HG03025 (cell line): ENCODE results near the gene MAGI2.

Experiments used
- ATAC-seq: cut with Tn5 transposase; IDR thresholded peaks from one replicate; pipeline ENCODE4 v1.9.1; 2021; ENCODE audit warnings: mild to moderate bottlenecking, moderate library complexity; ENCODE audit not compliant: unreplicated experiment, low FRiP score

The MAGI2 gene

DNA sequence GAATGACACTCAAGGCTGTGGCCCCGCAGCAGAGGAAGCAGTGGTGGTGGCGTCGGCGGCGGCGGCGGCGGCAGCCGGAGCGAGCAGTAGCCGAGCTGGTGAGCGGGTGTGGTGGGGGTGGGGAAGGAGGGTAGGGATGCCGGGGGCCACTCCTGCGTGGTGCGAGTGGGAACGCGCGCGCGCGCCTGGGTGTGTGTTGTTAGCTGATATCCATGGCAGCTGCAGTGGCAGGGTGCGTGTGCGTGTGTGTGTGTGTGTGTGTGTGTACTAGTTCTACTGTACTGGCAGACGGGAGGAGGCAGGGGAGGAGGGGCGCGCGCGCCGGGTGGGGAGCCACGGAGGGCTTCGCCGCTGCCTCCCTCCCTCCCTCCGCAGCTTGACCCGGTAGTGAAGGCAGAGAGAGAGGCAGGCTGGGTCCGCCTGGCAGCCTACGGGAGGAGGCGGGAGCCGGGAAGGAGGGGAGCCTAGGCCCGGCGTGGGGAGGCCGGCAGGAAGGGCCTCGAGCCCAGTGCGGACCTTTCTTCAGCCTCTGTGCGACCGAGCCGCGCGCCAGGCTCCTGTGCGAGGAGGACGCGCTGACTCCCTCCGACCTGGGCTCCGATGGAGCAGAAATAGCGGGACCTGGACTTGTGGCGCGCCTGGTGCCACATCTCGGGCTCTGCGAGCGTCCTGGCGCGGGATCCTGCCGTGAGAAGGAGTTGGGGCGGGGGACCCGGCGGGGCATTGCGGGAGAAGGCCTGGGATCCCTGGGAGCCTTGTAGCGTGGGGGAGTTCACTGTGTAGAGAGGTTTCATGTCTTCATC is at the start of gene MAGI2:
MAGI2 (minus strand) TSS at position 110 of the 803 bp plus-strand sequence. CDS start 347 bp downstream, outside the sequence.
- ATAC-seq = no peak

DNA sequence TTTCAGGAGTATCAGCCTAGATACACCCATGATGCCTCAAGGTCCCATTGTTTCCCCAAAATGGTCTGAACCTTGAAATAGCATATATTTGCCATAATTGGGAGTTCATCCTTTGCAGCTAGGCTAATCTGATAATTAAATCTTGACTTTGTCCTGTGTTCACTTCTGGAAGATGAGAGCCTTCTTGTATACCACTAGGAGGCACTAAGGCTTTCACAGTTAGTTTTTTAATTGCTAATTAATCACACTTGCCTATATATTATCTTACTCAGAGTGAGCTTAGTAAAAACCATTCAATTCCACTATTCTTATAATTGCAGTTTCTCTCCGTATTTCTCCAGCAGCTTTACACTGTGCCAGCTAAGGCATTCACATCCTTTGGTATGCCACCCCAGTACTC is 48.7 kb upstream of the MAGI2 start:
- ATAC-seq = no peak

DNA sequence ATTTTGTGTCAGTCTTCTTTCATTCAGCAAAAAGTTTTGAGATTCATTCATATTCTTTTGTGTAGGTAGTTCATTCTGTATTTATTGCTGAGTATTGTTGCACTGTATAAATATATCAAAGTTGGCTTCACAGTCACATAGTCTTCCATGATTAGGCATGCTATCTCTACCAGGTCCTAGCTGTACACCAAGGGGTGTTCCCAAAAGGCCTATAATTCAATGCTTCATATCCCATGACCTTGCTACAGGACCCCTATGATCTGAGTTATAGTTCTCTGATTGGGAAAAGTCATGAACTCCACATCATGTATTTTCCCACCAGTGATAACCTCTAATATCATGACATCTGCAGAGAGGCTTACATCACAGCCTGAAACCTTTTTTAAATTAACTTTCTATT is 47.3 kb upstream of the MAGI2 start:
- no peak for ATAC-seq

DNA sequence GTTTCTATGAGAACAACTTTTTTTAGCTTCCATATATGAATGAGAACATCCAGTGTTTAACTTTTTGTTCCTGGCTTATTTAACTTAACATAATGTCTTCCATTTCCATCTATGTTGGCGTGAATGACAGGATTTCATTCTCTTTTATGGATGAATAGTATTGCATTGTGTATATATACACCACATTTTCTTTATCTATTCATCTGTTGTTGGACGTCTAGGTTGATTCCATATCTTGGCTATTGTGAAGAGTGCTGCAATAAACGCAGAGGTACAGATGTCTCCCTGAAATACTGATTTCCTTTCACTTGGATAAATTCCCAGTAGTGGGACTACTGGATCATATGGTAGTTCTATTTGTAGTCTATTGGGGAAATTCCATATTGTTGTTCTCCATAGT is 44.3 kb upstream of the MAGI2 start:
- no peak for ATAC-seq

DNA sequence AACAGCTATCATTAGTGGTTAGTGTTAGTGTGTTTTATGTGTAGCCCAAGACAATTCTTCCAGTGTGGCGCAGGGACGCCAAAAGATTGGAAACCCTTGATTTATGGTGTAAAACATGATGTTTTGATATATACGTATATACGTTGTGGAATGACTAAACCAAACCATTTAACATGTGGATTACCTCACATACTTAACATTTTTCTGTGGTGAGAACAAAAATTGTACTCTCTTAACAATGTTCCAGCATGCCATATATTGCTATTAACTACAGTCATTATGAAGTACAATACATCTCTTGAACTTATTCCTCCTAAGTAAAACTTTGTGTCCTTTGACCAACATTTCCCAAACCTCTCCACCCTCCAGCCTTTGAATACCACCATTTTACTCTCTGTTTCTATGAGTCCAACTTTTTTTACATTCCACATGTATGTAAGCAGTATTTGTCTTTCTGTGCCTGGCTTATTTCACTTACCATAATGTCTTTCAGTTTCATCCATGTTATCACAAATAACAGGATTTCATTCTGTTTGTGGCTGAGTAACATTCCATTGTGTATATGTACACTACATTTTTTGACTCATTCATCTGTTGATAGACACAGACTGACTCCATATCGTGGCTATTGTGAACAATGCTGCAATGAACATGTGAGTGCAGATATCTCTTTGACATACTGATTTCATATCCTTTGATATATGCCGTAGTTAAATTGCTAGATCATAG is 42.2 kb upstream of the MAGI2 start:
- no peak for ATAC-seq

DNA sequence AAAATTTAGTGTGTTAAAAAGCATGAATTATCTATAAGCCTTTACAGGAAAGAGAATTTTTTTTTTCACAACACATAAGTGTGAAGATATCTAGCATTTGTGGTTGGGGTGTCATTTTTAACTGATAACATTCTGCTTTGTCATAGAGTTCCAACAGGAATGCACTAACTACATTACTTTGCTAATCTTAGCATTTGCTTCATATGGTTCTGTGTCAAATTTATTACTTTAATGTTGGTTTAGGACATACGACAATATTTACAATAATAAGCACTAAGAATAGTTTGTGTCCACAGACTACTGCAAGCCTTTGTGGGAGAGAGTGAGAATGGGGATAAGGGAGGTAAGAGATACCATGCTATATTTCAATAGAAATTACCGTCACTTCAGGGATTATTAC is 40.6 kb upstream of the MAGI2 start:
- no peak for ATAC-seq

DNA sequence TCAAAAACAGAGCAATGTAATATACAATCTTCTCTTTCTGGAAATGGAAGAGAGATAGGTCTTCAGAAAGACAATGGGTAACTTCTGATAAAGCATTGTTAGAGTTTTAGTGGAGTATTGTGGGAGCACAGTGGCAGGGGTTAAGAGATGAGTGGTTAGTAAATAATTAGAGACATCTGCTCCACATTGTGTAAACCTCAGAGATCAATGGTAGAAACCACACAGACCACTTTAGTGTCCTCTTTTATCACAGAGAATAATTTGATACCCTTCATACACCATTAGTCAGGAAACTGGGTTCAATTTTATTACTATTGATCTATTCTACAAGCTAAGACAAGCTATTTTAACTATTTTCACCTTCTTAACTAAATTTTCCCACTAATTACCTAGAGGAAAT is 35.9 kb upstream of the MAGI2 start:
- ATAC-seq = no peak

DNA sequence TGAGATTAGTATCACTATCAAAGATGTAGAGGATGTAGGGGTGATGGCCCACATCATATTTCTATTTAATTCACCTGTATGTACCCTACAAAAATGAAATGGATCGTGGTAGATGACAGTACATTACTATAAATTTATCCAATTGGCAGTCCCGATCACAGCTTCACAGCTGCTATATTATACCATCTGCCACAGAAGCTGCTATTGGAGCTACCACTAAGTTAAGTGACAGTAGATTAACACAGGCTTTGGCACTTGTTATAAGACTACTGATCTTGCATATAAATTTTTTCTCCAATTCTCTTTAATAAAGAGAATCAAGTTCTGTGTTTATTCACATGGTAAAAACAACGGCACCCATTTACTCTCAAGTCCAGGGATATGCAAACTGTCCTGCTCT is 24.9 kb upstream of the MAGI2 start:
- ATAC-seq = no peak

DNA sequence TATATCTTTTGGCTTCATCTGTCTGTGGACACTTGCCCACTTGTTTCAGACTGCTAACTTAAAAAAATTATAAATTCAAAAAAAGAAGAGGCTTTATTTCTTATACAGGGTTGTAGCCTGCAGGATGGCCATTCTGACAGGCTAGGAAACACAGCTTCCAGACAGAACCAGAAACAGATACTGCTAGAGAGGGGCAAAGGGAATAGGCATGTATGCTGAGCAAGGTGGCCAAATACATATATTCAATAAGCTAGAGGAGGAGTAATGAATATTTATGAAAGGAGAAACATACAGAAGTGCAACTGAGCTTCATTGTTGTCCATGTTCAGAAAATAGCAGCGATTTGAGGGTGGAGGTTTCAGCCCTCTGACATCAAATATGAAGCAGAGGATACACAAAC is 22.0 kb upstream of the MAGI2 start:
- no peak for ATAC-seq

DNA sequence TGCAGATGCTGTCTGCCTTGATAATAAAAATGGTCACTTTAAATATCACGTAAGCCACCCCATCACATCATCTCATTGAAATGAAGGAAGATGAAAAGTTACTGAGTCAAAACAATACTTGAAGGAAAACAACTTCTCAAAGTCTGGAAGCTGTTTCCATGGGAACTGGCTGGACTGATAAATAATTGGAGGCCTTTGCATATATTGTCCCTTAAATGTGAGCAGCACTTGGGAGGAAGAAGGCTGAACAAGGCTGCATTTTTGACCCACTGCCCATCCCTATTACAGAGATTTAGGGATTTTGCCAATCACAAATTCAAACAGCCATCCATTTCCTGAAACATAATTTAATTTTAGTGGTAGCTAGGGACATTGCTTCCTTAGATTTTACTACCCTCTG is 18.2 kb upstream of the MAGI2 start:
- ATAC-seq = no peak

DNA sequence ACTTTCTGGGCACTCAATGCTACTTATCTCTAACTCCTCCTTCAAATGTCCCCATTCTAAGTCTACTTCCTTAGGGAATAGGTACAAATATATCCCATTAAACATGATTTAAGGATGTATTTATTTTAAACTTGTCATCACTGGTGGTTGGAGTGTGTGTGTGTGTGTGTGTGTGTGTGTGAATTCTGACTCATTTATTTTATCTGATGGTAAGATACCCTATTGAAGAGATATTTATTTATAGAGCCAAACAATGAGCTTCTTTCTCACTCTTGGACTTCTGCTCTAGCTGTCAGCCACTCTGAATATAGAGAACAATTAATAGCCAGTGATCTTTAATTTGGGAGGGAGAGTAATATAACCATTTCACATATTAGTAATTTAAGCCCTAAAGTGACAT is 17.8 kb upstream of the MAGI2 start:
- no peak for ATAC-seq

DNA sequence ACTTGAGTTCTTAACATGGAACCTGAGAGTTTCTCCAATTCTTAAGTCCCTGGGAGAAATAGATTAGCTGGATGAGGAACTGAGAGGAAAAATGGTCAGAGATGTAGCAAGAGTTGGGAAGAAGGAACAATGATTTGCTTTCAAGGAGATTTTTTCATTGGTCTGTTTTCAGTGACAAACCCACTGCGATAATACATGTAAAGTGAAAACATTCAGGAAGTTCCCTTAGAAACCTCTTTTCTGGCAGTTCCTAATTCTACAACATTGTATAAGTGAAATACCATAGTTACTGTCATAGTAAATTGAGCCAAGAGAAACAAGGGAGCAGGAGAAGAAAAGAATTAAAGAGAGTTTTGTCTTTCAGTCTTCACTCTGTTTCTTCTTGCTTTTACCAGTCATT is 12.1 kb upstream of the MAGI2 start:
- no peak for ATAC-seq

DNA sequence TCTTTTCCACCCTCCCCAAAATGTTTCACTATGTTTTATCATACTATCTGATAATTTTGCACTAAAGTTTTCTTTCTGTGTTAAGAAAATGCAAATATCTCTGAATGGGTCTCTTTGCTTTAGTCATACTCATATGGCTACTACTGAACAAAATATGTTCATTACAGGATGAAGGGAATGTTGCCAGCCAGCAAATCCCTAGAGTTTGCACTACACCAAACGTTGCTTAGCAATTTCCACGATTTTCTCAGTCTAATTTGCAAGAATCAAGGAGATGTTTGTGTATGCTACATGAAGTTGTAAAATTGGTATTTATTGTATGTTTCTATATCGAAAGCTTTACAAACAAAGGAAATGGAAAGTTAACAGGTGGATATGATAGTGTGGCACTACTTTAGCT is 10.6 kb upstream of the MAGI2 start:
- no peak for ATAC-seq

DNA sequence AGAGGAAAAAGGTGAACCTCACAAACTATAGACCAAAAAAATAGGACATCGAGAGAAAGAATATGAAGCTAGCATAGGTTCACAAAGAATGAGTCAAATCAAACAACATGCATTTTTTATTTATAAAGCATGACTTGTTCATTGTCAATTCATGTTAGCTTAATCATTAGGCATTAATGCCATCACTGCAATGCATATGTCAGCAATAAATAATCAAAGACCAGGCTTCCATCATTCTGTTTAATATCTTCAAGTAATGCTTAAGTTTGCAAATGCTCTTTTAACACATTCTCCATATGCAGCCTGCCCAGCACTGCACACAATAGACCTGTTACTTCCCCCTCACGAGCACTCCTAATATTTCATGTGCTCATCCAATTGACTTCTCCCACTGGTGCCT is 8.9 kb upstream of the MAGI2 start:
- ATAC-seq = no peak

DNA sequence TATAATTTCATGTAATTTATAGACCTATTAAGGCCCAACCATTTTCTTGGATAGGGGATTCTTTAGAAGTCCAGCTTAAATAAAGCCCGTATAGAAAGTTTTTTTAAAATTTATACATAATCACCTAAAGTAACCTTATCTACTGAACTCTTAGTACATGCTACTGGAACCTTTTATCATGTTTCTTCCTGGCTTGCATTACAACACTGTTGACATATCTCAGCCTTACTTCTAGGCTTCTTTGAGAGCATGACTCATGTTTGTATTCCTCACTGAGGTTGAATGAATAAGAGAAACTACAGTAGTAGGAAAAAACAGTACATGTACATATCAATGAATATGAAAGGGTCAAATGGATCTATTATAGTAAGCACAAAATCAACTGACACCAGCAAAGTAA is 8.2 kb upstream of the MAGI2 start:
- no peak for ATAC-seq

DNA sequence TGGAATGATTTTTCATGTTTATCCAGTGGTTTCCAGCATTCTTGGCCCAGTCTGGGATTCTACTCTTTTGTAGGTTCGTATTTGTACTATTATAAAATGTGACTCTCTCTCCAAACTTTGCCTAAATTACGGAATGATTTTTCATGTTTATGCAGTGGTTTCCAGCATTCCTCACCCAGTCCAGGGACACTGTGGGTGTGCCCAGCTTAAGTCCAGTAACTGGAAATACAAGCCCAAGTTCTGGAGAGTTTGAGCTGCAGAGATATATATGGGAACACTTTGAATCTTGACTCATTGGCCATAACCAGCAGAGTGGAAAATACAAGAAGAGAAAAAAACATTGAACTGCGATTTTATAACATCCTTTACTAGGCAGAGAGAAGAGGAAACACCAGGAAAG is 5.9 kb upstream of the MAGI2 start:
- no peak for ATAC-seq

DNA sequence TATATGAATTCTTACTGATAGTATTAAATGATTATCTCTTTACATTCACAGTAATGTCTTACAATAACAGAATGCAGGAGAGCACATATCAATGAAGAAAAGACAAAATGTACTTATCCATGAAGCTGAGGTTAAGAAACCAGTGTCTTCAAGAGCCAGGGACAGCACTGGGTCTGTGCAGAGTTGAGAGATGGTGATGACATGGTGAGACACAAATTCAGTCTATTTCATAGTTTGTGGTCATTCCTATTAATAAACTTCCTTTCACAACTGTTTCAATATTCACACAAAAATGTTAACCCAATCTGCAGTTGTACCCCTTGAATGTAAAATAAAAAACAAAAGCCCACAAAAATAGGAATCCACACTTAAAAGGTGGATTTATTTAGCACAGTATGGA is 5.3 kb upstream of the MAGI2 start:
- no peak for ATAC-seq

DNA sequence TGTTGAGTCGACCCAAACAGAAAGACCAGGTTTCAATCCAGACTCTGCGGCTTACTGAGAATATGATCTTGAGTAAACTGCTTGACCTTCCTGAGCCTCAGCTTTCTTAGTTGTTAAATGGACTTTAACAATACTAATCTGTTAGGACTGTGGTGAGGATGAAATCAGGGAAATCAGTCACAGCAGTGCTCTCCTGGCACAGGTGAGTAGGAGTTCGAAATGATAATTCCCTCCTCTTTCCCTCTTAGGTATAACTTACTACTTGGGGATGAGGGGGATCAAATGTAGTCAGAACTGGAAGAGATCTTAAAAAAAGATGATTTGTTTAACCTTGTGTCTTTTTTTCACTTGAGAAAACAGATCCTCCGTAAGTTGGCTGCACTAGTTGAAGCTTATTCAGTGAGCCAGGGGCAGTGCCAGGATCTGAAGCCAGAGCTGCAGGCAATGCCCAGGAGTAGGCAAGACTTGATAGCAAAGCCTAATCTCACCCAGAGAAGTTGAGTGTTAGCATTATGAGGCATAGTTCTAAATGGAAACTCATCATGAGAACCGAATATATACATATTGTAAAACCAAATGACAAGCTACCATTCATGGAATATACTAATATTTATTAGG is 1.8 kb upstream of the MAGI2 start:
- ATAC-seq = no peak

DNA sequence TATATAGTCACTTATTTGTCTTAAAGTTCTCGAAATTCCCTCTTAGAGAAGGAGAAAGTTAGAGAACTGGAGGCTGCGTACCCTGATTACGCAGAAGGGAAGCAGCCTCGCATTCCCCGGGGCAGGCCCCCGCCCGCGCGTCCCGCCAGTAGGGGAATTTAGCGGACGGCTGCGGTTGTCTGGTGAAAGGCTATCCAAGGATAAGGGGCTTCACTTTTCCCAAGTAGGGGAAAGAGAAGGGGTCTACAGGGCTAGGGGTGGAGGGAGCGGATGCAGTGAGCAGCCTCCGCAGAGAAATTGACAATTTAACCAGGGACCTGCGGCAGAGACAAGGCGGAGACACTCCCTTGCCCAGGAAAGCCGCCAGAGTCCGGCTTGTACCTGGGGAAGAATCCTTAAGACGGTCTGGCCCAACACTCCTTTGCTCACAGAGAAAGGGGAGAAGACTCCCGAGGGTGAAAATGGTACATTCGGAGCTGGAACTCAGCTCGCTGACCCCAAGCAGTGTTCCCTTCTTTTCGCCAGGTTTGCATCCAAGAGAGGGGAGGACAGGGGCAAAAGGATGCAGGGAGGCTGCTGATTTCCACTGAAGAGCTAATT is 994 bp upstream of the MAGI2 start:
- no peak for ATAC-seq

DNA sequence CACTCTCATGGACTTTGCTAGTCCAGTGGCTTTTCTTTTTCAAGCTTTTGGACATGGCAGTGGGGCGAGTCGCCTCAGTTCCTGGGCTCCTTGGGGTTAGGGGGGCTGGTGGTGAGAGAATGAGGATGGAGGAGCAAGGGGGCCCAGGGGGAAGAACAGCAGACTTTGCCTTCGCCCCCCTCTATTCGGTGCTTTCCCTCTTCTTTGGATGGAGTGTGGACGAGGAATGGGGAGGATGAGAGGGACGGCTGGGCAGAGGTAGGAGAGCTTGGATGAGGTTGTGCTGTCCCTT is 255 bp downstream of the MAGI2 start:
- no peak for ATAC-seq

DNA sequence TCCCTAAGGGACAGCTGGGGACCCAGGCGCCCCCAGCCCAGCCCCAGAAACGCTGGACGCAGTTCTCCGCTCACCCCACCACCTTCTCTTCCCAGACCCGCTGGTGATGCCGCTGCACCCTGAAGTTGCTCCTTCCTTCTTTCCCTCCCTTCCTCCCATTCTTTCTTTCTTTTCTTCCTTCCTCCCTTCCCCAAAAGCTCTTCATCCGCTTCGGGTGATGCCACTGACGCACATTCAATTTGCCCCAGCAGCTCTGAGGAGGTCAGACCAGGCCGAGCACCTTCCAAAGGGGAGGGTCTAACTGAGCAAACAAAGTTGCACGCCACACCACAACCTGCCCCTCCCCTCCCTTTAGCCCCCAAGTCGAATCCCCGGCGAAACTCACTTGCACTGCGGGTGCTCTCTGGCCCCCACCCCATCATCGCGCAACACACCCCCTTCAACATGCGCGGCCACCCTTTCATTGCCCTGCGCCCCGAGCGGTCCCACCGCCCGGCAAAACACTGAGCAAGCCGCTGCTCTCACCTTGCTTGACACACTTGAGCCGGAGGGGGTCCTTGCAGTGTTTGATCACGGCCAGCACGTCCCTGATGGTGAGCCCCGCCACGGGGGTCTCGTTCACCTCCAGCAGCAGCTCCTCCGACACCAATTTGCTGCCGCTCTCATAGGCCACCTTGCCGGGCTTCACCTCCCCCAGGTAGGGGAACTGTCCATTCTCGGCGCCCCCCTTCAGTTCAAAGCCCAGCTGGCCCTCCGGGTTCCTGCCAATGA is 787 bp downstream of the MAGI2 start:
- ATAC-seq = no peak
